Natural killer cell (primary cell): ENCODE data around the gene GRHL1. TPM values are rescaled to one million over a fixed set of nuclear protein-coding genes. Genes with fewer than 3 reads are reported as not detected.
A peak's percentile ranks its signal among the peaks of the same experiment; 100 is the strongest.

Experiments used
- ATAC-seq, 3 donors: fragments of 150-1000 bp in 2 of 3; fragments of 200-7000 bp in 1 of 3; cut with Tn5 transposase; 1 replicate in 1 of 3; 2 replicates in 2 of 3; pipeline ENCODE4 v1.10.0; 2021; ENCODE audit warnings: mild to moderate bottlenecking in 2 of 3, moderate library complexity in 2 of 3
- DNase-seq, 2 donors: peaks; one replicate each; pipeline versions ENCODE4 v3.0.0 to v3.0.0-alpha.2; 2013 to 2021; ENCODE audit warnings: mixed read lengths in 1 of 2
- H3K27ac ChIP-seq: one replicate; pipeline ENCODE4 v1.5.1; 2013; ENCODE audit warnings: mild to moderate bottlenecking, low read length
- H3K27me3 ChIP-seq: one replicate; pipeline ENCODE4 v1.6.1; 2013; ENCODE audit warnings: low read length; ENCODE audit not compliant: control insufficient read depth, insufficient read depth
- H3K36me3 ChIP-seq: one replicate; pipeline ENCODE4 v1.6.1; 2013; ENCODE audit warnings: low read length; ENCODE audit not compliant: control insufficient read depth, insufficient read depth
- H3K4me1 ChIP-seq: one replicate; pipeline ENCODE4 v1.6.1; 2013; ENCODE audit warnings: low read length; ENCODE audit not compliant: control insufficient read depth, insufficient read depth
- H3K4me3 ChIP-seq: one replicate; pipeline ENCODE4 v1.5.1; 2013; ENCODE audit warnings: low read length
- H3K9me3 ChIP-seq: one replicate; pipeline ENCODE4 v1.6.1; 2013; ENCODE audit warnings: low read length; ENCODE audit not compliant: control insufficient read depth, insufficient read depth
- H3K27ac Mint-ChIP-seq, 2 donors: one replicate each; pipeline ENCODE4 v1.8.0; 2022; ENCODE audit warnings: mild to moderate bottlenecking in 2 of 2, mixed read lengths in 2 of 2, moderate library complexity in 1 of 2
- H3K27me3 Mint-ChIP-seq, 2 donors: one replicate each; pipeline ENCODE4 v1.8.0; 2022; ENCODE audit warnings: low read depth in 2 of 2, mixed read lengths in 2 of 2
- H3K36me3 Mint-ChIP-seq: one replicate; pipeline ENCODE4 v1.8.0; 2022; ENCODE audit warnings: mixed read lengths
- H3K4me1 Mint-ChIP-seq, 2 donors: one replicate each; pipeline ENCODE4 v1.8.0; 2022; ENCODE audit warnings: mixed read lengths in 2 of 2
- H3K4me3 Mint-ChIP-seq: one replicate; pipeline ENCODE4 v1.8.0; 2022; ENCODE audit warnings: mild to moderate bottlenecking, moderate library complexity, mixed read lengths
- H3K9me3 Mint-ChIP-seq, 2 donors: one replicate each; pipeline ENCODE4 v1.8.0; 2022; ENCODE audit warnings: mixed read lengths in 2 of 2
- WGBS: methylation state at CpG from one replicate; pipeline ENCODE4 v1.1.7; 2013; ENCODE audit warnings: missing lambda C conversion rate; ENCODE audit not compliant: insufficient coverage; 5-methylcytosine and 5-hydroxymethylcytosine counted together
- intact Hi-C: fragments of 100-400 bp; cut with micrococcal nuclease; formaldehyde crosslinking; loops from one replicate; pipeline ENCODE4 v1.14.2; 2022
- total RNA-seq, 4 donors: library from RNA; stranded (reverse); fragments of 120-200 nt in 1 of 4; gene quantifications; one replicate each; pipeline versions ENCODE4 v1.2.3 to v1.2.4, GENCODE V29; 2013 to 2022
- TF ChIP-seq, protein P1 (sequence below): fragments of 200-600 bp; IDR thresholded peaks from one replicate; pipeline ENCODE4 v1.8.0; 2022; ENCODE audit warnings: antibody characterized with exemption

Gene GRHL1
- total RNA-seq, 3 donors from 2014 or later (not counting 1 experiment from before 2014, with no cell fraction given): 1.6 to 3.6 (median 3.2) TPM

DNA sequence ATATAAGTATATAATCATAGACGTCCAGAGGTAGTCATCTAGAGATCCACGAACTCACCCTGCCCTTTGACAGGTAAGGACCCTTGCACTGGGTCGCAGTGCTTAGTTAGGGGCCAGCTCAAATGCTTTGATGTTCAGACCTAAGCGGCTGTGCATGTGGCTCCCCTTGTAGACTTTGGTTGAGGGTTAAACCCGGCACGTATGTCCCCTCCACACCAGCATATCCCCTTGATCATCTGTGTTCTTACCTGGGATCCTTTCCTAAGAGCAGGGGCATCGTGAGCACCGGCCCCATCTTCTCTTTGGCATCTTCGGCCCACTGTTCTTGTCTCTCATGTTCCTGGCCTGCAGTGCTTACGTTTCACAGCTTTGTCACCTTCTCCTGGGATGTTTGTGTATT, 31.4 kb downstream of the GRHL1 start:
- TF ChIP-seq, protein P1, sequence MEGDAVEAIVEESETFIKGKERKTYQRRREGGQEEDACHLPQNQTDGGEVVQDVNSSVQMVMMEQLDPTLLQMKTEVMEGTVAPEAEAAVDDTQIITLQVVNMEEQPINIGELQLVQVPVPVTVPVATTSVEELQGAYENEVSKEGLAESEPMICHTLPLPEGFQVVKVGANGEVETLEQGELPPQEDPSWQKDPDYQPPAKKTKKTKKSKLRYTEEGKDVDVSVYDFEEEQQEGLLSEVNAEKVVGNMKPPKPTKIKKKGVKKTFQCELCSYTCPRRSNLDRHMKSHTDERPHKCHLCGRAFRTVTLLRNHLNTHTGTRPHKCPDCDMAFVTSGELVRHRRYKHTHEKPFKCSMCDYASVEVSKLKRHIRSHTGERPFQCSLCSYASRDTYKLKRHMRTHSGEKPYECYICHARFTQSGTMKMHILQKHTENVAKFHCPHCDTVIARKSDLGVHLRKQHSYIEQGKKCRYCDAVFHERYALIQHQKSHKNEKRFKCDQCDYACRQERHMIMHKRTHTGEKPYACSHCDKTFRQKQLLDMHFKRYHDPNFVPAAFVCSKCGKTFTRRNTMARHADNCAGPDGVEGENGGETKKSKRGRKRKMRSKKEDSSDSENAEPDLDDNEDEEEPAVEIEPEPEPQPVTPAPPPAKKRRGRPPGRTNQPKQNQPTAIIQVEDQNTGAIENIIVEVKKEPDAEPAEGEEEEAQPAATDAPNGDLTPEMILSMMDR: no peak
- DNase-seq: no peak
- H3K4me3 ChIP-seq: no peak overlapping the region
- ATAC-seq: no peak
- Mint-ChIP-seq H3K9me3 (no peaks in the 10 kb centered on the region), H3K4me1 (peaks cover 6 to 12% of the 10 kb centered on the region in 2 donors), H3K27ac (no peak overlapping the region), H3K27me3 (peaks cover 8 to 13% of the 10 kb centered on the region in 2 donors), H3K4me3 (no peak overlapping the region), H3K36me3 (no peaks in the 10 kb centered on the region)
- no peak overlapping the region for H3K27ac ChIP-seq
- H3K4me1 ChIP-seq: peaks cover 6% of the 10 kb centered on the region
- WGBS: 93% methylated on average over 9 of the region's 10 CpGs
- H3K27me3 ChIP-seq: no peaks in the 10 kb centered on the region
- intact Hi-C loops: loop anchor here (5.0 kb wide), 1 partner anchor 44 kb away; no protein-coding TSS in a partner anchor
- H3K36me3 ChIP-seq: no peaks in the 10 kb centered on the region
- H3K9me3 ChIP-seq: no peaks in the 10 kb centered on the region

DNA sequence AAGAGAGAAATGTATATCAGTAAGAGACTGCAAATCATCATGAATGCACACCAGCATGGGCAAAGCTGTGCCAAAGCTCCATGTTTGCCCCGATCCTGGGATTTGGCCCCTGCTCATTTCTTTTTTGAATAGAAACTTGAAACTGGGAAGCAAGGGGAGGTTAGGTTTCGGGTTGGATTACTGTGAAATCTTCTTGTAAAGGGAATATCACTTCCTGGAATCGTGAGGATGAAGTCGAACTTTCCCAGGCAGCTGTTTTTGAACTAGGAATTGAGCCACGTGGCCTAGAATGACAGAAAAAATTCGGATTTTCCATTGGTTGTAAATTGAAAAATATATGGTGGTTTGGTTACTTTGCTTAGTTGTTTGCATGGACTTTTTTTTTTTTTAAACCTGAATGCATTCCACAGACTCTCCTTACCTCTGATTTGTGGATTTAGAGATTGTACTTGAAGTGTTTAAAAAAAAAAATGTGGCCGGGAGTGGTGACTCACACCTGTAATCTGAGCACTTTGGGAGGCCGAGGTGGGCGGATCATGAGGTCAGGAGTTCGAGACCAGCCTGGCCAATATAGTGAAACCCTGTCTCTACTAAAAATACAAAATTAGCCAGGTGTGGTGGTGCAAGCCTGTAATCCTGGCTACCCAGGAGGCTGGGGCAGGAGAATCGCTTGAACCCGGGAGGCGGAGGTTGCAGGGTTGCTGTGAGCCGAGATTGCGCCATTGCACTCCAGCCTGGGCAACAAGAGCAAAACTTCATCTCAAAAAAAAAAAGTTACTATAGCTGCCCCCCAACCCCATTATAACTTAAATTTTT, 32.1 kb downstream of the GRHL1 start:
- H3K27ac ChIP-seq: no peak overlapping the region
- WGBS: 74% methylated on average over 13 of the region's 15 CpGs
- TF ChIP-seq, protein P1: no peak
- H3K27me3 ChIP-seq: no peaks in the 10 kb centered on the region
- no peak for DNase-seq
- no peak overlapping the region for H3K4me3 ChIP-seq
- peak overlapping the region in 1 of 2 donors; percentile 29 for H3K27ac Mint-ChIP-seq
- H3K9me3 ChIP-seq: no peaks in the 10 kb centered on the region
- H3K9me3 Mint-ChIP-seq: no peaks in the 10 kb centered on the region
- H3K36me3 ChIP-seq: no peaks in the 10 kb centered on the region
- H3K4me1 ChIP-seq: peaks cover 6% of the 10 kb centered on the region
- no peak overlapping the region for H3K4me3 Mint-ChIP-seq
- intact Hi-C loops: loop anchor here (1.0 to 5.0 kb wide), 2 partner anchors 44 to 65 kb away; no protein-coding TSS in a partner anchor
- H3K27me3 Mint-ChIP-seq: peaks cover 3 to 13% of the 10 kb centered on the region in 2 donors
- H3K4me1 Mint-ChIP-seq: peaks cover 6 to 12% of the 10 kb centered on the region in 2 donors
- H3K36me3 Mint-ChIP-seq: no peaks in the 10 kb centered on the region
- ATAC-seq: peak in 1 of 3 donors; percentile 15

GRCh38 chr2:9984217-9984739, 32.8 kb downstream of the GRHL1 start:
- ATAC-seq: peak; percentile 81 to 95 (median 89)
- TF ChIP-seq, protein P1: peak; percentile 80
- no peaks in the 10 kb centered on the region for H3K27me3 ChIP-seq
- H3K4me1 ChIP-seq: peaks cover 6% of the 10 kb centered on the region
- 47% methylated on average over 7 of the region's 7 CpGs for WGBS
- peaks cover 6 to 12% of the 10 kb centered on the region in 2 donors for H3K4me1 Mint-ChIP-seq
- no peak overlapping the region for H3K27ac ChIP-seq
- no peaks in the 10 kb centered on the region for H3K9me3 ChIP-seq
- intact Hi-C loops: loop anchor here (1.0 to 5.0 kb wide), 2 partner anchors 43 to 64 kb away; no protein-coding TSS in a partner anchor
- H3K9me3 Mint-ChIP-seq: no peaks in the 10 kb centered on the region
- peaks cover 3 to 13% of the 10 kb centered on the region in 2 donors for H3K27me3 Mint-ChIP-seq
- peak overlapping the region in 1 of 2 donors; percentile 29 for H3K27ac Mint-ChIP-seq
- H3K36me3 Mint-ChIP-seq: no peaks in the 10 kb centered on the region
- peak in 1 of 2 donors; percentile 84 for DNase-seq
- H3K4me3 Mint-ChIP-seq: no peak overlapping the region
- H3K36me3 ChIP-seq: no peaks in the 10 kb centered on the region
- H3K4me3 ChIP-seq: no peak overlapping the region
